Lower leg skin (tissue), 3 donors: ENCODE data around the gene ELP6.

Experiments
- CTCF ChIP-seq, 3 donors: fragments of 450-650 bp; IDR thresholded peaks; one replicate each; pipeline ENCODE4 v1.5.1; 2016; ENCODE audit warnings: antibody characterized with exemption in 3 of 3, mild to moderate bottlenecking in 3 of 3, moderate library complexity in 2 of 3
- POLR2A ChIP-seq, 2 donors: fragments of 450-650 bp; IDR thresholded peaks; one replicate each; pipeline ENCODE4 v1.6.1; 2016 to 2017; ENCODE audit warnings: antibody characterized with exemption in 2 of 2, mild to moderate bottlenecking in 1 of 2, moderate library complexity in 1 of 2

GRCh38 chr3:47503033-47503432 lies 10.5 kb downstream of the ELP6 start:
- TF ChIP-seq CTCF (IDR thresholded peaks at IDR 0.05): no peak
- TF ChIP-seq POLR2A (IDR thresholded peaks at IDR 0.05): no peak
